ENCODE measurements around the gene PCDHGA4.
"Not testable (repeated sequence)": the region's sequence is repeated elsewhere in the genome, so short reads cannot be mapped to it uniquely, and the experiment has no call there.

PCDHGA4 gene

DNA sequence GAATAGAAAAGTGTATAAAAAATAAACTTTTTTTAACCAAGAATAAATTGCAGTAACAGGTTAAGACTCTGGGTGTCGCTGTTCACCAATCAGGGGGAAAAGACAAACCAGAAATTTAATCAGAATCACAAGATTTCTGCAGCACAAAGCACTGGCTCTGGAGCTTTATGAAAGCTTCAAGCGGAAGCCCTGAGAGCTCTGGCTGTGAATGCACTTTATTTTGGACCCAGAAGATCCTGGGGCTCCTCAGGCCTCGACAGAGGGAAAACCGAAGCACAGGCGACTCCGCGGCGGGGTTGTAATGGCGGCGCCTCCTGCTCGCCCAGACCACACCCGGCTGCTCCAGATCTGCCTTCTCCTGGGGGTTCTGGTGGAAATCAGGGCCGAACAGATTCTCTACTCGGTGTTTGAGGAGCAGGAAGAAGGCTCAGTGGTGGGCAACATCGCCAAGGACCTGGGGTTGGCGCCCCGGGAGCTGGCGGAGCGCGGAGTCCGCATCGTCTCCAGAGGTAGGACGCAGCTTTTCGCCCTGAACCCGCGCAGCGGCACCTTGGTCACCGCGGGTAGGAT lies at the start of gene PCDHGA4:
Gene PCDHGA4 (plus strand): TSS at position 122 of the 570 bp plus-strand sequence. CDS start 87 bp downstream, at position 209.
- no peak for FAIRE-seq

DNA sequence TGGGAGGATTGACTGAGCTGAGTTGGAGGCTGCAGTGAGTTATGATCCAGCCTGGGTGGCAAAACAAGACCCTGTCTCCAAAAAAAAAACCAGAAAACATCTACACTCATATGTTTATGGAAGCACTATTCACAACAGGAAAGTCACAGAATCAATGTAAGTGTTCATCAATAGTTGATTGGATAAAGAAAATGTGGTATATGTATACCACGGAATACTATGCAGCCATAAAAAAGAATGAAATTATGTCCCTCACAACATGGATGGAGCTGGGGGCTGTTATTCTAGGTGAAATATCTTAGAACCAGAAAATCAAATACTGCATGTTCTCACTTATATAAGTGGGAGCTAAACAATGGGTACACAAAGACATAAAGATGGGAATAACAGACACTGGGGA lies 48.2 kb upstream of the PCDHGA4 start:
- FAIRE-seq: no peak

DNA sequence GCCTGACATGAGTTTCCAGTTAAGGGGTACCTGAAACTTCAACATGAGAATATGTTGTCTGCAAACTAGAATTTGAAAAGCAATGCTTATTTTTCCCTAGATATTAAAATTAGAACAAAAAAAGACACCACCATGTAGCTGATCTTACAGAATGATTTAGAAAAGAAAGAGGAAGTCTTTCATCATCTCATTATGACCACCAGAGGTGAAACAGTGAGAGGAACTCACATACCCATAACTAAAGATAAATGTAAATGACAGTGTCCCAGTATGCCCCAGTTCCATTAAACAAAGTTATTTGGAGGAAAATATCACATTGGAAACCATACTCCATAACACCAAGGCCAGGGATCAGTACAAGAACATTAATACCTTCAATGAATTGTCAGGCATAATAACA lies 41.1 kb upstream of the PCDHGA4 start:
- no peak for FAIRE-seq

DNA sequence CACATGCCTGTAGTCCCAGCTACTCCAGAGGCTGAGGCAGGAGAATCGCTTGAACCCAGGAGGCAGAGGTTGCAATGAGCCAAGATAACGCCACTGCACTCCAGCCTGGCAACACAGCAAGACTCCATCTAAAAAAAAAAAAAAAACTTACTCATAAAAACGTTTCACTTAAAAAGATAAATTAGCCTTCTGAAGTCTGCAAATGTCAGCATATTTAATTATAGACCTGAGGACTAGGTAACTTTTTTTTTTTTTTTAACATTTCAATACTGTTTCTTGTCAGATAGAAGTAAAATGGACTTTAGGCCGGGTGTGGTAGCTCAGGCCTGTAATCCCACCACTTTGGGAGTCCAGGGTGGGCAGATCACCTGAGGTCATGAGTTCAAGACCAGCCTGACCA lies 37.9 kb upstream of the PCDHGA4 start:
- not testable (repeated sequence) for FAIRE-seq

DNA sequence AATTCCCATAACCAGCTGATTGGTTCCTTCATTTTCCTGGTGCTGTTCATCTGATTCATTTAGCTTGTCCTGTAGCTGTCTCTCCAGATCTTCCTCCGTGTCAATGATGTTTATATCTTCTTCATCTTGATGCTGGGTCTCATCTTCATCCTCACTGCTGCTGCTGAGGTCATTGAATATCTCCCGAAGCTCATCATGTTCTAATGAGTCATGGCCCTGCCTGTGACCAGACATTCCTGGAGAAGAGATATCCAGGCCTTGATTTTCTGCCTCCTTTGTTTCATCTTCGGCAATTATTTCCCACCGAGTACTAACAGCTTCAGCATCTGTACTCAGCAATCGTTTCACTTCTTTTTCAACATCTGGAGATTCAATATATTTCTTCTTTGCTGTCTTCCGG lies 35.6 kb upstream of the PCDHGA4 start:
- FAIRE-seq: no peak

DNA sequence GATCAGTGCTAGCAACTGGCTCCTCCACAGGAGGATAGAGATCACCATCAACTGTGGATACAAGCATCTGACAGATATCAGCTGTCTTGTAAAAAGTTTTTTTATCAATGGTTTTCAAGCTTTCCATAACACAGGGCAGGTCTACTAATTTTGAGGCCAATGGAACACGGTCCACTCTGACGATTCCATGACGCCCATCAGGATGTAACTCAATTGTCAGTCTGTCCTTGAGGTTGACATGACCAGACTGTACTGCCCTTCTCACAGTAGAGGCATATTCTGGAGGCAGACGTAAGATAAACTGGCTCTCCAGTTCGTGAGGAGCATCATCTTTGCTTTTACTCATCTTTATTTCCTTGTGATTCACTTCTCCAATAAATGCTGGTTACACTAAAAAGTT lies 35.1 kb upstream of the PCDHGA4 start:
- FAIRE-seq: no peak

DNA sequence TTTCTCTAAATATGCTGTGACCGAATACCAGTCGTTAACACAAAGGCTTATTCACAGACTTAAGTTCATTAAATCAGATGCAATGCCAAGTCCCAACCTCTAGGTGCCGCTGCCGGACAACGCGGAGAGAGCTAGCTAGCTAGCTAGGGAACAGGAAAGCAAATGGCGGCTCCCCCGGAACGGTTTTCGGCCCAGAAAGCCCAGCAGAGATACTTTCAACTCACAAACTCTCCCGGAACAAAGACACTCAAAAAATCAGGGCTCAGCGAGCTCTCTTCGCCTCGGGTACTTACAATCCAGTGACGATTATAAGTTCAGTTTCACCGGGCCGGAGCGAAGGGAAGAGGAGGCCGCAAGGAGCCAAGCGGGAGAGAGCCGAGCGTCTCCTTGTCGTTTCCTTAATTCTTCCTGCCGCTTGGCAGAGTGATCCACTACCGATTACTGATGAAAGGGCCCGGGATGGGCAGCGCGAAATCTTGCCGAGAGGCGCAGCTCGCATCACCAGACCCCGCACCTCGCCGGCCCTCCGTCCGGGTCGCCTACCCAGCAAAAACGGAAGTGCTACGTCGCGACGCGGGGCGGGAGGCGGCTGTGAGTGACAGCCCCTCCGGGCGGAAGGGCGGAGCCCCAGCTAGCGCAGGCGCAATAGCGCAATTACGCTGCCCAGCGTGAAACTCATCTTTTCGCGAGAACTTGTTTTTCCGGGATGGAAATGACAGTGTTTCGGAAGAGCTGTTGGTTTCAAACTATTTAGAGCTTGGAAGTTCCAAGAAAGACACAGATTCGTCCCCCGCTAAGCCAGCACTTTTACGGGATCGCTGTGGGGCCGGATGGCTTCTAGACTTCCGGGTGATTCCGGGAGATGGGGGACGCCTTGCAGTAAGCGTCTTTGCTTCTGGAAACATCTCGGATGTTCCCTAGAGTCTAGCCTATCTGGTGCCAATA lies 34.3 kb upstream of the PCDHGA4 start, which contains the start of gene TAF7:
Gene TAF7 (minus strand): TSS at position 560 of the 945 bp plus-strand sequence. CDS start 740 bp downstream, outside the sequence.
- peak; percentile 79 for FAIRE-seq

DNA sequence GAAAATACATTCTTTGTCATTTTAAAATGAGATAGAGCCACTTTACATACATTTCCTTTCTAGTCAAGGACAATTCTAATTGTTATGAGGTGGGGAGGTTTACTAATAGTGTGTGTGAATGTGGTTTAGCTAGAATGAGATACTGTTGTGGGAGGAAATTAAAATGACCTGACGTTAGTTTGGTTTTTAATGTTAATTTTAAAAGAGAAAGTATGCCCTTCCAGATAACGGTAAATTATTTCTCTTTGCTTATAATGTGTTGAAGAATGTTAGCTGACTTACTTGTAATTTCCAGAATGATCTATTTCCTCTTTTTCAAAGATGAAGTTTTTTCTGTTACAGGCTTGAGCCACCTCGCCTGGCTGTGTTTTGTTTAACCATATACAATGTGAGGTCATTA lies 32.6 kb upstream of the PCDHGA4 start:
- FAIRE-seq: no peak

DNA sequence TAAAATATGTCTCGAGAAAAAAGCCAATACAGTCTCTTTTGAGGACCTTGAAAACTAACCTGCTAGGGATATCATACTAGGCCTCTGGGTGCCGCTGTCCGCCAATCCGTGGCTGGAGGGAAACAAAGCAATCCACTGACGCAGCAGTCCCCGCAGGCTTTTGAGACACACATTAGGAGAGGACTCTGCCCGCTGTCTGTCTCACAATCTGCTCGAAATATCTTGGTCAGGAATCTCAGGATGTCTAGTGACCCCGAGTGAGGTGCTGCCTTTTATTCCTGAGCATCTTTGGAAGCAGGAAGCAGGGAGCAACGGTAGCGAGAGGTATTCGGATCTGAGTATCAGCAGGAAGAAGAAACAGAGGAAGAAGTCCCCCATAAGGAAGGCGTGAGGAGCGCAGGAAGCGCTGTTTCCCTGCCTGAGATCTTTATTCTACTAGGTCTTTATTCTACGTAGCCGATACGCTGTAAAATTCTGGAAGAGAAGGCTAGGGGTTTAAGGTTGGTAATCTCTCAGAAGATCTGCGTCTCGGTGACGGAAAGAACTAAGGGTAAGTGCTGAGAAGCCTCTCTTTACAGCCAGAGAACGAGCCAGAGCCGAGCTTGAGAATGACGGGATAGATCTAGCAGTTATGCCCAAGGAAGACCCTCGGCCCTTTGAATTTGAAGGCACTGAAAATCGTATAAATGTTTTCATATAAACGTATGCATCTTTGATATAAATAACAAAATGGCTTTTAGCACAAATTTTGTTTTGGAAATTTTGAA lies 28.6 kb upstream of the PCDHGA4 start:
- no peak for FAIRE-seq

DNA sequence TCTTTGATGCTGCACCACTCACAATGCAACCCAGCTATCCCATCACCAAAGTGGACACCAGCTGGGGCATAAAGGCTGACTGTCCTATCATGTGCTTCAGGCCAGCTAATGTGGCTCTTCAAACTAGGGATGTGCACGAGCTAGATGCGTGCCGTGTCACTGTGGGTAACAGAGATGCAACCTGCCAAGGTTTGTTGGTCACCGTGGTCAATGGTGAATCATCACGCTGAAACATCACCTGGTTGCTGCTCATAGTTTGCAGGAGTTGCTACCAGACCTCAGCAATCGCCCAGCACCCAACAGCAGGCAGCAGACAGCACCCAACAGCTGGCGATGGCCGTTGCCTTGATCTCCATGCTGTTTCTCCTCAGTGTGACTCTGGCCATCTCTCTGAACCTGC lies 26.6 kb upstream of the PCDHGA4 start:
- FAIRE-seq: no peak

DNA sequence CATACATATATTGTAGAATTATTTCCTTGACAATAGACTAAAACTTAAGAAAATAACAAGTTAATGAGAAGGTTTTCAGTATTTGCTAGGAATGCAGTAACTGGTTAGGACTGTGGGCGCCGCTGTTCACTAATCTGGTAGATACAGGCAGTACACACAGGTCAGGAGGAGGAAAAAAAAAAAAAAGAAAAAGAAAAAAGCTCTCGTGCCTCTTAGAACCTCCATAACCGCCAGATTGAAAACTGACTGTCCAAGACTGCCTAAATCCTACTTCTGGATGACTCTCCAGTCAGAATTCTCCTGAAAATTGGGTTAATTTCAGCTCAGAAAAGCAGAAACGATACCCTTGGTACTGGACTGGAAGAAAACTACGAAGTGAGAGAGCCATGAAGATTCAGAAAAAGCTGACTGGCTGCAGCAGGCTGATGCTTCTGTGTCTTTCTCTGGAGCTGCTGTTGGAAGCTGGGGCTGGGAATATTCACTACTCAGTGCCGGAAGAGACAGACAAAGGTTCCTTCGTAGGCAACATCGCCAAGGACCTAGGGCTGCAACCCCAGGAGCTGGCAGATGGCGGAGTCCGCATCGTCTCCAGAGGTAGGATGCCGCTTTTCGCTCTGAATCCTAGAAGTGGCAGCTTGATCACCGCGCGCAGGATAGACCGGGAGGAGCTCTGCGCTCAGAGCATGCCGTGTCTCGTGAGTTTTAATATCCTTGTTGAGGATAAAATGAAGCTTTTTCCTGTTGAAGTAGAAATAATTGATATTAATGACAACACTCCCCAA lies 24.3 kb upstream of the PCDHGA4 start, which contains the start of gene PCDHGA1:
Gene PCDHGA1 (plus strand): TSS at position 216 of the 782 bp plus-strand sequence.
- FAIRE-seq: no peak

DNA sequence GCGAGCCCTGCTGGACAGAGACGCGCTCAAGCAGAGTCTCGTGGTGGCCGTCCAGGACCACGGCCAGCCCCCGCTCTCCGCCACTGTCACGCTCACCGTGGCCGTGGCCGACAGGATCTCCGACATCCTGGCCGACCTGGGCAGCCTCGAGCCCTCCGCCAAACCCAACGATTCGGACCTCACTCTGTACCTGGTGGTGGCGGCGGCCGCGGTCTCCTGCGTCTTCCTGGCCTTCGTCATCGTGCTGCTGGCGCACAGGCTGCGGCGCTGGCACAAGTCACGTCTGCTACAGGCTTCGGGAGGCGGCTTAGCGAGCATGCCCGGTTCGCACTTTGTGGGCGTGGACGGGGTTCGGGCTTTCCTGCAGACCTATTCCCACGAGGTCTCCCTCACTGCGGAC lies 22.2 kb upstream of the PCDHGA4 start:
- not testable (repeated sequence) for FAIRE-seq

DNA sequence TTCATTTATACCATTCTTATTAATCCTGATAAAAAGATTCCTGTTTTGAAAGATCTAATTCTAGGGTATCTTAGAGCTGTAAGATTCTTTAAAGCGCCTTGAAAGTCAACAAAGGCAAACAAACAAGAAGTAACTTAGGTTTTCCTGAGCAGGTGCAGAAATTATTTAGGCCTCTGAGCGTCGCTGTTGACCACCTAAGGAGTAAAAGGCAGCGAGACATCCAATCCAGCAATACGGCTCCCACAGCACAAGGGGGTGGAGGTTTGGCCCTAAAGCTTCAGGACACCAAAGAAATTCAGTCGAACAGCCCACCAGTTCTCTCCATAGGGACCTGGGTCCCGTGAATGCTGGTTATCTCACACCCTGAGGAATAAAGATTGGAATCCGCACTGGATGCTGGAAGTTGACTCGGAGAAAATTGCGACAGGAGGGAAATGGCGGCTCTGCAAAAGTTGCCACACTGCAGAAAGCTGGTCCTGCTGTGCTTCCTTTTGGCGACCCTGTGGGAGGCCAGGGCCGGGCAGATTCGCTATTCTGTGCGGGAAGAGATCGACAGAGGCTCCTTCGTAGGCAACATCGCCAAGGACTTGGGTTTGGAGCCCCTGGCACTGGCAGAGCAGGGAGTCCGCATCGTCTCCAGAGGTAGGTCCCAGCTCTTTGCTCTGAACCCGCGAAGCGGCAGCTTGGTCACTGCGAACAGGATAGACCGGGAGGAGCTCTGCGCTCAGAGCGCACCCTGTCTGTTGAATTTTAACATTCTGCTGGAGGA lies 16.1 kb upstream of the PCDHGA4 start, which contains the start of gene PCDHGA2:
Gene PCDHGA2 (plus strand): TSS at position 223 of the 769 bp plus-strand sequence.
- FAIRE-seq: no peak

DNA sequence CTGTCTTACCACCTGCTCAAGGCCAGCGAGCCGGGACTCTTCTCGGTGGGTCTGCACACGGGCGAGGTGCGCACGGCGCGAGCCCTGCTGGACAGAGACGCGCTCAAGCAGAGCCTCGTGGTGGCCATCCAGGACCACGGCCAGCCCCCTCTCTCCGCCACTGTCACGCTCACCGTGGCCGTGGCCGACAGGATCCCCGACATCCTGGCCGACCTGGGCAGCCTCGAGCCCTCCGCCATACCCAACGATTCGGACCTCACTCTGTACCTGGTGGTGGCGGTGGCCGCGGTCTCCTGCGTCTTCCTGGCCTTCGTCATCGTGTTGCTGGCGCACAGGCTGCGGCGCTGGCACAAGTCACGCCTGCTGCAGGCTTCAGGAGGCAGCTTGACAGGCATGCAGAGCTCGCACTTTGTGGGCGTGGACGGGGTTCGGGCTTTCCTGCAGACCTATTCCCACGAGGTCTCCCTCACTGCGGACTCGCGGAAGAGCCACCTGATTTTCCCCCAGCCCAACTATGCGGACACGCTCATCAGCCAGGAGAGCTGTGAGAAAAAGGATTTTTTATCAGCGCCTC lies 14.0 kb upstream of the PCDHGA4 start:
- FAIRE-seq: not testable (repeated sequence)

DNA sequence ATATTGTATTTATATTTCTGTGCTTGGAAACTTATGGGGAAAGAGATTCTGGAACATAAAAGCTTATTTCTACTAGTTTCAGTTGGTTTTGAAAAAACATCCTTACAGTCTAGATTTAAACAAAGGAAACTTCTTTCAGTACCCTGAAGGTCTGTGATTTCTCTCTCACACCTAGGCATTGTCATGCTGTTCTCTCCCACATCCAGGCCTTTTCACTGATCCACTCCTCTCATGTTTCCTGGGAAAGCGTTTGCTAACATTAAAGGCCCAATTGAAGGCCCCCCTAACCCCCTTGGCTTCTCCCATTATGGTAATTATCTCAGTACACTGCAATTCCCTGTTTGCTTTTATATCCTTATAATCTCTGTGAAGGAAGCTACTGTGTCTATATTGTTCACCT lies 12.0 kb upstream of the PCDHGA4 start:
- no peak for FAIRE-seq

DNA sequence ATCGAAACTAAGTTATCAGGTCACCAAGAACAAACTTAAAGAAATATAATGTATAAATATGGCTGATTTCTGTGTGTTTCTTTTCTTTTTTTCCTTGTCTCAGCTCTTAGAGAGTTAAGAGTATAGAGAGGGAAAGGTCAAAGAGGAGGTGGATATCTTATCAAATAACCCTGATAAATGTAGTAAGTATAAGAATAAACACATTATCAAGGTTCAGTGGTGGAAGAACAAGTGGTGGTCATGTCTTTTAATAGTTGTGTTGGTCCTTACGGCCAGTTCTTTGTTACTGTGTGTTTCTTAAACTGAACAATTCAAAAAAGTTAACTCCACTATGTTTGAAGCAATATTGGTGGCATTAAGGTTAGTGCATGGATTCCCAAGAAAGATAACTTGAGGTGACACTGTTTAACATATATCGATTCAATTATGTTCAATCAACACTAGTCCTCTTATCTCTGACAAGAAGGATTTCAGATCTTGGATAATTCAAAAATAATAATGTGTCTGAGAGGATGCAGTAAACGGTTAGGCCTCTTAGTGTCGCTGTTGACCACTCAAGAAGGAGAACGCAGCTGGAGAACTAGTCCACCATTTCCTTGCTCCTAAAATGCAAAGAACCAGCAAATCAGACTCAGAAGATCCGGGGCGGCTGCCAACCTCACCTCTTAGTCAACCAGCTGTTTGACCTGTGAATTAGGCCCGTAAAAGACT lies 11.4 kb upstream of the PCDHGA4 start, which contains the start of gene PCDHGA3:
Gene PCDHGA3 (plus strand): TSS at position 588 of the 711 bp plus-strand sequence. CDS start 205 bp downstream, outside the sequence.
- FAIRE-seq: no peak

DNA sequence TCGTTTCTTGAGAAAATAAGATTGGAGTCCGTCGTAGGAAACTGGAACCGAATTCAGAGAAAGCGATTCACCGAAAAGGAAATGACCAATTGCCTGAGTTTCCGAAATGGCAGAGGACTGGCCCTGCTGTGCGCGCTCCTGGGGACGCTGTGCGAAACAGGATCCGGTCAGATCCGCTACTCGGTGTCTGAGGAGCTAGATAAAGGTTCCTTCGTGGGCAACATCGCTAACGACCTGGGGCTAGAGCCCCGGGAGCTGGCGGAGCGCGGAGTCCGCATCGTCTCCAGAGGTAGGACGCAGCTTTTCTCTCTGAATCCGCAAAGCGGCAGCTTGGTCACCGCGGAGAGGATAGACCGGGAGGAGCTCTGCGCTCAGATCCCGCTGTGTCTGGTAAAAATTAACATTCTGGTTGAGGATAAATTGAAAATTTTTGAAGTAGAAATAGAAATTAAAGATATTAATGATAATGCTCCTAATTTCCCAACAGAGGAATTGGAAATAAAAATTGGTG lies 10.8 kb upstream of the PCDHGA4 start:
- FAIRE-seq: no peak

DNA sequence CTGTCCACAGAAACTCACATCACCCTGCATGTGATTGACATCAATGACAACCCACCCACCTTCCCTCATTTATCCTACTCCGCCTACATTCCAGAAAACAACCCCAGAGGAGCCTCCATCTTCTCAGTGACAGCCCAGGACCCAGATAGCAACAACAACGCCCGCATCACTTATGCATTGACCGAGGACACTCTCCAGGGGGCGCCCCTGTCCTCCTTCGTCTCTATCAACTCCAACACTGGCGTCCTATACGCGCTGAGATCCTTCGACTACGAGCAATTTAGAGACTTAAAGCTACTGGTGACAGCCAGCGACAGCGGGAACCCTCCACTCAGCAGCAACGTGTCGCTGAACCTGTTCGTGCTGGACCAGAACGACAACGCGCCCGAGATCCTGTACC lies 9.5 kb upstream of the PCDHGA4 start:
- FAIRE-seq: no peak

DNA sequence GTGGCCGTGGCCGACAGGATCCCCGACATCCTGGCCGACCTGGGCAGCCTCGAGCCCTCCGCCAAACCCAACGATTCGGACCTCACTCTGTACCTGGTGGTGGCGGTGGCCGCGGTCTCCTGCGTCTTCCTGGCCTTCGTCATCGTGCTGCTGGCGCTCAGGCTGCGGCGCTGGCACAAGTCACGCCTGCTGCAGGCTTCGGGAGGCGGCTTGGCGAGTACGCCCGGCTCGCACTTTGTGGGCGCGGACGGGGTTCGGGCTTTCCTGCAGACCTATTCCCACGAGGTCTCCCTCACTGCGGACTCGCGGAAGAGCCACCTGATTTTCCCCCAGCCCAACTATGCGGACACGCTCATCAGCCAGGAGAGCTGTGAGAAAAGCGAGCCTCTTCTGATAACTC lies 8.8 kb upstream of the PCDHGA4 start:
- not testable (repeated sequence) for FAIRE-seq

Measured in islet of Langerhans (tissue), 1 donor.